Omental fat pad (tissue), 4 donors: ENCODE measurements around the gene NDUFB5. TPM values are rescaled to one million over a fixed set of nuclear protein-coding genes. Genes with fewer than 3 reads are reported as not detected.

Experiments used
- ATAC-seq: fragments of 150-250 bp; one replicate; pipeline ENCODE4 v1.9.1; 2016; ENCODE audit warnings: mild to moderate bottlenecking, moderate library complexity; ENCODE audit not compliant: low FRiP score
- DNase-seq: peaks from one replicate; pipeline ENCODE4 v3.0.0-alpha.2; 2019; ENCODE audit warnings: low spot score
- CTCF ChIP-seq, 3 donors: fragments of 450-650 bp; IDR thresholded peaks; one replicate each; pipeline ENCODE4 v1.5.1; 2016 to 2017; ENCODE audit warnings: antibody characterized with exemption in 3 of 3, mild to moderate bottlenecking in 3 of 3, moderate library complexity in 2 of 3
- total RNA-seq, 4 donors: library from RNA; depleted of rRNA; stranded (reverse); fragments of >200 nt; gene quantifications; one replicate each; pipeline ENCODE4 v1.1.0, GENCODE V29; 2016

NDUFB5 gene
- total RNA-seq, result 100 to 1,000 TPM in 3 of 4 donors, 10 to 100 TPM in 1; 67.3 to 113 (median 106) TPM

- ATAC-seq (peak; percentile 98), DNase-seq (peak; percentile 89)
- TF ChIP-seq CTCF (IDR thresholded peaks at IDR 0.05), result no peak
Measured at GRCh38 chr3:179604321-179605078, at the start of gene NDUFB5, which contains the start of gene MRPL47. Gene NDUFB5, plus strand, starts transcription at chr3:179604794. Its CDS starts 22 bp downstream, at chr3:179604816. Gene MRPL47, minus strand, starts transcription at chr3:179604638. Its CDS starts 14 bp downstream, at chr3:179604624.

- peak in 1 of 3 donors; percentile 42 for TF ChIP-seq CTCF (IDR thresholded peaks at IDR 0.05)
- DNase-seq, result no peak
Measured at GRCh38 chr3:179558742-179559364, 45.7 kb upstream of the NDUFB5 start.

GRCh38 chr3:179560791-179561190 is 43.8 kb upstream of the NDUFB5 start:
- DNase-seq, result no peak
- ATAC-seq, result no peak
- no peak for TF ChIP-seq CTCF (IDR thresholded peaks at IDR 0.05)

More at GRCh38 chr3:179558742-179559364, 45.7 kb upstream of the NDUFB5 start:
- ATAC-seq, result no peak

GRCh38 chr3:179562591-179563270 is 41.9 kb upstream of the NDUFB5 start, which contains the start of gene ACTL6A:
Gene ACTL6A, plus strand, starts transcription at chr3:179562926. Its CDS starts 167 bp downstream, at chr3:179563093.
- ATAC-seq, result peak; percentile 98
- peak; percentile 95 for DNase-seq
- no peak for TF ChIP-seq CTCF (IDR thresholded peaks at IDR 0.05)

GRCh38 chr3:179563271-179563783 is 41.3 kb upstream of the NDUFB5 start:
- DNase-seq (no peak), ATAC-seq (peak; percentile 66)
- peak in 1 of 3 donors; percentile 57 for TF ChIP-seq CTCF (IDR thresholded peaks at IDR 0.05)

GRCh38 chr3:179565496-179565895 is 39.1 kb upstream of the NDUFB5 start:
- no peak for TF ChIP-seq CTCF (IDR thresholded peaks at IDR 0.05)
- DNase-seq (no peak), ATAC-seq (no peak)
